GM20000 (cell line): ENCODE results near the gene TENM3.

Experiments used
- DNase-seq: peaks from one replicate; pipeline ENCODE4 v3.0.0; 2012; ENCODE audit warnings: low spot score
- TF ChIP-seq, protein P1 (sequence below): IDR thresholded peaks from 2 replicates; pipeline ENCODE4 v1.5.1; 2012; ENCODE audit warnings: mild to moderate bottlenecking, control low read depth; ENCODE audit errors: extremely low read depth, missing control alignments

TENM3 gene

DNA sequence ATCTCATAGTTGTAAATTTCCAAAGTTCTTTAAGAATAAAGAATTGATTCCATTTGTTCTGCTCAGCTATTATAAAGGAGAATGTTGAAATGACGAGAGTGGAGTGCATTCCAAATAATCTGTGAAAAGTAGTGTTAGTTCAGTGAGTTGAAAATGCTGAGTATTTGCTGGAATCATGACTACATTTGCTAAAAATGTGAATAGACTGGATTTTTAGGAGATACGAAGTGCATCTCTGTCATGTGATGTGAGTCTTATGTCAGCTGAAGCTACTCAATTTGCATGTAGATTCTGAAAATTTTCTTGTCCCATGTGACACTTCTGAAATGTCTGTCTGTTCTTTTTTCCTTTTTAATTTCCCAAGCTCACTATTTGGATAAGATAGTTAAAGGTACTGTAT is 468.0 kb downstream of the TENM3 start:
- TF ChIP-seq, protein P1, sequence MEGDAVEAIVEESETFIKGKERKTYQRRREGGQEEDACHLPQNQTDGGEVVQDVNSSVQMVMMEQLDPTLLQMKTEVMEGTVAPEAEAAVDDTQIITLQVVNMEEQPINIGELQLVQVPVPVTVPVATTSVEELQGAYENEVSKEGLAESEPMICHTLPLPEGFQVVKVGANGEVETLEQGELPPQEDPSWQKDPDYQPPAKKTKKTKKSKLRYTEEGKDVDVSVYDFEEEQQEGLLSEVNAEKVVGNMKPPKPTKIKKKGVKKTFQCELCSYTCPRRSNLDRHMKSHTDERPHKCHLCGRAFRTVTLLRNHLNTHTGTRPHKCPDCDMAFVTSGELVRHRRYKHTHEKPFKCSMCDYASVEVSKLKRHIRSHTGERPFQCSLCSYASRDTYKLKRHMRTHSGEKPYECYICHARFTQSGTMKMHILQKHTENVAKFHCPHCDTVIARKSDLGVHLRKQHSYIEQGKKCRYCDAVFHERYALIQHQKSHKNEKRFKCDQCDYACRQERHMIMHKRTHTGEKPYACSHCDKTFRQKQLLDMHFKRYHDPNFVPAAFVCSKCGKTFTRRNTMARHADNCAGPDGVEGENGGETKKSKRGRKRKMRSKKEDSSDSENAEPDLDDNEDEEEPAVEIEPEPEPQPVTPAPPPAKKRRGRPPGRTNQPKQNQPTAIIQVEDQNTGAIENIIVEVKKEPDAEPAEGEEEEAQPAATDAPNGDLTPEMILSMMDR: no peak
- no peak for DNase-seq

DNA sequence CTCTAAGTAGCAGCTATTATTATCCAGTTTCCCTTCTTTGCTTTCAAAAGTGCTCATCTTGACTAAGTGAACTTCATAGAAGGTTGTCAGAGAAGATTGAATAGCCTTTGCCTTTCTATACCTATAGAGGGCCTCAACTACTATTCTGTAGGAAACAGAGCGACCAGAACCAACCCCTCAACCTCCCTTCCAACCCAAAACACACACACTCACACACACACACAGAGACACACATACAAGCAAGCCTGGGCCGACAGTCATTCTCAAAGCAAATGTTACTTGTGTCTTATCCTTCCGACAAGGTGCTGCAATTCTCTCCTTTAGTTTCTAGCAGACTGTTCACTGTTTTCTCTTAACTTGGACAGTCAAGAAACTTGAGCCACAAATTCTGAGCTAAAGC is 472.3 kb downstream of the TENM3 start:
- TF ChIP-seq, protein P1: no peak
- DNase-seq: no peak

DNA sequence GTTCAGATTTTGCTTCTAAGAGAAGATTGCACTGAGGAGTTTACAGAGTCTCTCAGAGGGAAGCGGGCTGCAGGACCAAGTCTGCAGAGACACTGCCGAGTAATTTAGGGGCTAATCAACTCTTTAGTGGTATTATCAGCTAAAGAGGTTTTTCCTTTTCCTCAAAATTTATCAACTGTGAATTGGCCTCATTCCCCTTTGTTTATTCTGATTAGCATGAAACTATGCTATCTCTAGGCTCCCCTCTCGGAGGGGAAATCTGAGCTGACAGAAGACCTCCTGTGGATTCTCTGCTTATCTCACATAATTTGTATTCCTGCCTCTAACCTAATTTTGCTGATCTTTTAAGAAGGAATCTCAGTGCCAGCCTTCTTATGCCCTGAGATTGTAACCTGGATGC is 473.0 kb downstream of the TENM3 start:
- TF ChIP-seq, protein P1: no peak
- no peak for DNase-seq

DNA sequence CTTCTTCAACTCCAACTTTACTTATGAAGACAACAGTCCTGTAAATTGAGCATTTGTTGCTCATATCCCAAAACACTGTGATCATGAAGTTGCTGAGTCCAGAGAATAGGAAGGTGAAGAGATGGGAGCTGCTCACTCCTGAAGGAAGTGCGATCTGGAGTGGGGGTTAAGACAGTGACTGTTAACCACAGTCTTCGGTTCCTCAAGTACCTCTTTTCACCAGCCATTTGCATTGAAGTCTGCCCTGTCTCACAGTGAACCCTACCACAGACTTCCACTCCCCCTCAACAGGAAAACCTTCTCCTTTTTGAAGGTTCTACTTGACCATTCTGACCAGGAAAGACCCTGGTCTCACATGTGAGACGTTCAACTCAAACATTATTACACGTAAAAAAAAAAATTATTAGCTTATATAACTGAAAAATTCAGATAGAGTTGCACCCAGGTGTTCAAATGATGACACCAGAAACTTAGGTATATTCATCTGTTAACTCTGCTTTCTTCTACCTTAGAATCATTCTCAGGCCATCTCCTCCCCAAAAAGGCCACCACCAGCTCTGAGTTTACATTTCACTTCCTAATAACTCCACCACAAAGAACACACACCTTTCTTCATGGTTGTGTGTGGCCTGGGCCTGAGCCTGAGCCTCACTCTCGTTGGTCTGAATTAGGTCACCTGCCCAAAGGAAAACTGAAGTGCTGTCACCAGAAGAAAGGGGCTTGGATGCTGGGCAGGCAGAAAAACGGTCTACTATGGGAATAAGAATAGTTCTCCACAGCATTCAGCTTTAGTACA is 474.8 kb downstream of the TENM3 start:
- TF ChIP-seq, protein P1: no peak
- peak; percentile 5 for DNase-seq

DNA sequence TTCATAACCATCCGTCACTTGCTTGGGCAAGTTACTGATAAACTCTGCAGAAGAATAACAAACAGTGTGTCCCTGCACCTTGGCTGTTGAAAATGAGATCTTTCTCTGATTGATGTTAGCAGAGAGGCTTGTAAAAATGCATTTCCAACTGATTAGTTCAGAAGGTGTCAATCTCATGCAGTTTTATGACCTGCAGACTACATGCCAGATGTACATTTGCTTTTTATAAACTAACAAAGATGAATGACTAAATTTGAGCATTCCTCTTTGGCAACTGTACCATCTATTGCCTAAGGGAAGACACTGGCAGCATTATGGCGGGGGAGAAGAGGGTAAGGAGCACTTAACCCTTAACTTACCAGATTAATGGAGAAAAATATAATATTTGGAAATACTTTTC is 481.2 kb downstream of the TENM3 start:
- TF ChIP-seq, protein P1: no peak
- no peak for DNase-seq

DNA sequence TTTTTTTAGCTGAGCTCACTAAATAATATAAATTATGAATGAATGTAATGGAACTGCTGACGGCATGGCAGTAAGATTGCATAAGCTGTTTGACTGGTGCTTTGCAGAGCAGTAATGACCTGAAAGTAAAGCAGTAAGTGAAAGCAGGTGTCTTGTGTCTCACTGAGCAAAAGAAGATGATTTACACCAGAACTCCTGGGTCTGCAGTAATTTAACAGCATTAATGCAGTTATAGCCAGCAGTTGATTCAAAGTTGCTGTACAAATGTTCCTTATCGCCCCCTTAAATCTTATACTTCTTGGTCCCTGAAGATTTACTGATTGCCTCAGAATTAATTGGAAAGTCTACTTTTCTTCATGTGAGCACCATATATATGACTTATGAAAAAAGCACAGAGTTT is 486.3 kb downstream of the TENM3 start:
- DNase-seq: no peak
- TF ChIP-seq, protein P1: no peak

DNA sequence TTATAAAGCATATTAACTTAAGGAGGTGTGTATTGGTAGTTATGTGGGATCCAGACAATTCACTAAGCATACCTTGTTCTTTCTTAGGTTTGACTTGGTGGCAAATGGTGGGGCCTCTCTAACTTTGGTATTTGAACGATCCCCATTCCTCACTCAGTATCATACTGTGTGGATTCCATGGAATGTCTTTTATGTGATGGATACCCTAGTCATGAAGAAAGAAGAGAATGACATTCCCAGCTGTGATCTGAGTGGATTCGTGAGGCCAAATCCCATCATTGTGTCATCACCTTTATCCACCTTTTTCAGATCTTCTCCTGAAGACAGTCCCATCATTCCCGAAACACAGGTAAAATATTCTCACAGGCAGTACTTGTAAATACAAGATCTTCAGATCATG is 487.6 kb downstream of the TENM3 start:
- TF ChIP-seq, protein P1: no peak
- no peak for DNase-seq
